Measurements from ENCODE around the gene HOXD13. TPM values are rescaled to one million over a fixed set of nuclear protein-coding genes. Genes with fewer than 3 reads are reported as not detected.

HOXD13 gene
- total RNA-seq, 1 donor from 2014 or later: not detected

DNA sequence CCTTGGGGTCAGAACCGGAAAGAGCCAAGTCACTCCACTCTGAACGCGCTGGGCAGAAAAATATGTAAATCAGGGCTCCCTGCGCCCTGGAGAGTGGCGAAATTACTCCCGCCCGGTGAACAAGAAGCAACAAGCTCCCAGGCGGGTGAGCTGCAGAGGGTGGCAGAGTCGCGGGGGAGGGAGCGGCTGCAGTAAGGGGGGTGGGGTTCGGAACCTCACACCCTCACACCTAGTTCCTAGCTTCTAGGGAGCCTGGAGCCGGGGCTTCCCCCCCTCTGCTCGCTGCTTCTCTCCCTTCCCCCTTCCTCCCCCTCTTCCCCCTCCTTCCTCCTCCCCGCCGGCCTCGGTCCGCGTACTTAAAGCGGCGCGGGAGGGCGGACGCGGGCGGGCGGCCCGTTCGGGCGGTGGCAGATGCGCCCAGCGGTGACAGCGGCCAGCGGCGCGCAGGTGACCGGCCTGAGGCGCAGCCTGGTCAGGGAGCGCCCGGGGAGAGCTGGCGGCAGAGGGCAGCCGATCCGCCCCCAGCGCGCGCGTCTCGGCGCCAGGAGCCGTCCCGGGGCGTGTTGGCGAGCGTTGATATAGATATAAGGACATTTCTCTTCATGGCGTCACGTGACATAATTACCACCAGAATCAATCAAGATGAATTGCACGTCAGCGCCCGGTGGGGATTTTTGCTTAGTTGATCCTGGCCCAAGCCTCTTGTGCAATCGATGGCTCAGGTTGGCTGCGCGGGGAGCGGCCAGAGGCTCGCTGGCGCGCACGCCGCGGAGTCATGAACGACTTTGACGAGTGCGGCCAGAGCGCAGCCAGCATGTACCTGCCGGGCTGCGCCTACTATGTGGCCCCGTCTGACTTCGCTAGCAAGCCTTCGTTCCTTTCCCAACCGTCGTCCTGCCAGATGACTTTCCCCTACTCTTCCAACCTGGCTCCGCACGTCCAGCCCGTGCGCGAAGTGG is 14.3 kb downstream of the HOXD13 start, which contains the start of gene HOXD11:
HOXD11 (plus strand) TSS at position 700 of the 959 bp plus-strand sequence; CDS start at position 776, 76 bp downstream.
- no peak for DNase-seq

DNA sequence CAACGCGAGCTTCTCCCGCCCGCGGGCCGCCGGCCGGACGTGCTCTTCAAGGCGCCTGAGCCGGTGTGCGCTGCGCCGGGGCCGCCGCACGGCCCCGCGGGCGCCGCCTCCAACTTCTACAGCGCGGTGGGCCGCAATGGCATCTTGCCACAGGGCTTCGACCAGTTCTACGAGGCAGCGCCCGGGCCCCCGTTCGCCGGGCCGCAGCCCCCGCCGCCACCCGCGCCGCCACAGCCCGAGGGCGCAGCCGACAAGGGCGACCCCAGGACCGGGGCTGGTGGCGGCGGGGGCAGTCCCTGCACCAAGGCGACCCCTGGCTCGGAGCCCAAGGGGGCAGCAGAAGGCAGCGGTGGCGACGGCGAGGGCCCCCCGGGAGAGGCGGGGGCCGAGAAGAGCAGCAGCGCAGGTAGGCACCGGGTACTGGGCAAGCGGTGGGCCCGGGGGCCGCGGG is 15.2 kb downstream of the HOXD13 start:
- DNase-seq: no peak

DNA sequence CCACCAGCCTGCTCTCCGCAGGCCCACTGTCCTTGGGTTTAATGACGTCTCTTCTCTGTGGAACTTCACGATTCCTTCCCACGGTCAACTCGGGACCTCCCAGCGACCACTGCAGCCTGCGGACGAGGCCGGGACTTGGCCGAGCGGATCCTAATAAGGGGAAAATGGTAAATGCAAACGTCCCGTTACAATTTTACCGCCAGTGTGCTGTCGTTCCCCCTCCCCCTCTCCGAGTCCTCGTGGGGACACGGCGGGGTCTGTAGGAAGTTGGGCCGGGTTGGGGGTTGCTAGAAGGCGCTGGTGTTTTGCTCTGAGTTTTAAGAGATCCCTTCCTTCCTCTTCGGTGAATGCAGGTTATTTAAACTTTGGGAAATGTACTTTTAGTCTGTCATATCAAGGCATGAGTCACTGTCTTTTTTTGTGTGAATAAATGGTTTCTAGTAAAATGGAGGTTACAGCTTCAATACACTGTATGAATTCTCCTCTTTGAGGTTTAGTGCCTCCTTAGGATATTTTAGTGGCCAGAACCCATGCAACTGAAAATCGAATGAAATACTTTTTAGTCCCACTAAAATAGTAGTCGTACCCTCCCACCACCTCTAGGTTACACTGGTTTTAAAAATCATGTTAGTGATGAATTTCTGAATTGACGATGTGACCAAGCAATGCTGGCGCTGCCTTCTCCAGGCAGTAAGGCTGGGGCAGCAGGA is 16.8 kb downstream of the HOXD13 start:
- DNase-seq: no peak

DNA sequence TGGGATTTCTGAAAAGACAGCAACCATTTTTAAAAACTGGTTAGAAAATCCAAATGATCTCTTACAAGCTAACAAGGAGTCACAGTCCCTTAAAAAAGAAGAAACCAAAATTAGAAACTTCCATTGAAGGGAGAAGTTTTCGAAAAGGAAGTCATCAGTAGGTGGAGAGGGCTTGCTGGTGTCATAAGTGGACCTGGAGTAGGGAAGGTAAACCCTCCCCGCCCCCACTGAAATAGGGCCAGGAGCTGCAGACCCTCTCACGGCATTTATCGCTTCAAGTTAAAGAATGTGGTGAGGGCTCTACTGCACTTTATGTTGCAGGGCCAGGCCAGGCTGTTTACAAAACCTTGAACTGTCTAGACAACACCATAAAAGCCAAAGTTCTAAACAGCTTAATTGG is 17.4 kb downstream of the HOXD13 start:
- no peak for DNase-seq

DNA sequence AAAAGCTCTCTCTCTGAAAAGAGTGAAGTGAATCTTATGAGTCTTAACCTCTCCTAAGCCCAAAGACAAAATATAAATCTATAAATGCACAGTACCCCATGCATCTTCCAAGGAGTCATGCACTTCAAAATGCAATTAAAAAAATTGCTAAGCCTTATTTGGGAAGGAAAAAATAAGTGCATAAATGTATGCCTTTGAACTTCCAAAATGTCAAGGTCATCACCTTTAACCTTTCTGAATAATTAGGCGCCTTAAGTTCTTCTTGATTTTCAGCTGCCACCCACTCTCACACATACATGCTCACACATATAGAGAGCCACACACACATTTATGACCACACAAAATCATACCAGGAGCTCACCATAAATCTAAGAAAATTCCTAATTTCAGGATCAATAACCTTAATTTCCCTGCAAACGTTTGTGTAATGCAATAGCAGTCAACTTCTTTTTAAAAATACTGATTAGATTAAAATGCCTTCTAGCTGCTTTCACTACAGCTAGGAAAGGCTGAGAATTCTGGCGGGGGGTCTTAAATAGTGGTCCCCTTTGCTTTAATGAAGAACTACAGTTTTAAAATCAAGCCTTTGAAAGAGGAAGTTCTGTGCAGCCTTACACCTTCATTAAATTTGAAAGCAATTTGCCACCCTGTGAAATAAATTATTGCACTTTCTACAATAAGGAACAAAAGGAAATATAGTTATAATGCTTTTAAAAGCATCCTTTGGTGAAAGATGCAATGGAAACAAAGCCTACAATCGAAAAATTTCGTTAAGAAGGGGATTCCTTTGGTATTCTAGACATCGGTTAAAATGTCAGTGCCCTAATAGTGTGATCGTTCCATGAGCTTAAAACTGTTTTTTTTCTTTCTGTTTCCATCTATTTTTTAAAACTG is 18.1 kb downstream of the HOXD13 start:
- no peak for DNase-seq

DNA sequence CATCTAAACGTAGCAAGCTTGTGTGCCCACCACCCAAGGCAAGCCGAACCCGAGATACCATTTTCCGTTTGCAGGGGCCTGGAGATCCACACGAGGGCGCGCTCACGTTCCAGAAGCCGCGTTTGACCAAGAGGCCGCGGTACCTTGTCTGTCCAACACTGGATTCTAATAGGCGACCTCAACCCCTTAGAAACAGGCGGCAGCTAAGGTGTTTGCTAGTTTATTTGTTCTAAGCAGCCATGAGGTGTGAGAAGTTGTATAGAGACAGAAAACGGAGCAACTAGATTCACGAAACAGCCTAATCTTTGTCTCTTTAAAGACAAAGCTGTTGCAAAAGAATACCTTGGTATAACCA is 18.8 kb downstream of the HOXD13 start:
- DNase-seq: no peak

DNA sequence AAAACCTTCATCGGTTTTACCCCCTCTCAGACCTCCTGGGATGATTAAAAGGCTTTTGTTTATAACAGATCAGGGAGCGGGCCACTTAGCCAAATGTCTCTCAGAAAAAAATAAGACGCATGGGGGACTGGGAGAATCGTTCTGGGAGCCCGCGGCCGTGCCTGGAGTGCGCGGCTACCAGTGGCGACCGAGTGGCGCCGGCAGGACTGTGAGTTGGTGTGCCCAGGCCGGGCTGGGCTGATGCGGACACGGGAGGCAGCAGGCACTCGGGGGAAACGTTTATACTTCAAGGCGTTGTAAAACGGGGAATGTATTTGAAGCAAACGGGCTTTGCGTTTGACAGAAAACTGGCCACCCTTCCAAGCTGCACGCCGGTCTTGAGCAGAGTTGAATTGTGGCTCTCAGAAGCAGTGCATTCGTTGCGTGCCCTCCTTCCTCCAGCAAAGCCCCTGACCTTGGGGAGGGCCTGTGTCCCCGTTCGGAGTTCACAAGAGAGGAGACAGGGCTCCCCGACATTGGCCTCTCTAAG is 19.4 kb downstream of the HOXD13 start:
- no peak for DNase-seq

DNA sequence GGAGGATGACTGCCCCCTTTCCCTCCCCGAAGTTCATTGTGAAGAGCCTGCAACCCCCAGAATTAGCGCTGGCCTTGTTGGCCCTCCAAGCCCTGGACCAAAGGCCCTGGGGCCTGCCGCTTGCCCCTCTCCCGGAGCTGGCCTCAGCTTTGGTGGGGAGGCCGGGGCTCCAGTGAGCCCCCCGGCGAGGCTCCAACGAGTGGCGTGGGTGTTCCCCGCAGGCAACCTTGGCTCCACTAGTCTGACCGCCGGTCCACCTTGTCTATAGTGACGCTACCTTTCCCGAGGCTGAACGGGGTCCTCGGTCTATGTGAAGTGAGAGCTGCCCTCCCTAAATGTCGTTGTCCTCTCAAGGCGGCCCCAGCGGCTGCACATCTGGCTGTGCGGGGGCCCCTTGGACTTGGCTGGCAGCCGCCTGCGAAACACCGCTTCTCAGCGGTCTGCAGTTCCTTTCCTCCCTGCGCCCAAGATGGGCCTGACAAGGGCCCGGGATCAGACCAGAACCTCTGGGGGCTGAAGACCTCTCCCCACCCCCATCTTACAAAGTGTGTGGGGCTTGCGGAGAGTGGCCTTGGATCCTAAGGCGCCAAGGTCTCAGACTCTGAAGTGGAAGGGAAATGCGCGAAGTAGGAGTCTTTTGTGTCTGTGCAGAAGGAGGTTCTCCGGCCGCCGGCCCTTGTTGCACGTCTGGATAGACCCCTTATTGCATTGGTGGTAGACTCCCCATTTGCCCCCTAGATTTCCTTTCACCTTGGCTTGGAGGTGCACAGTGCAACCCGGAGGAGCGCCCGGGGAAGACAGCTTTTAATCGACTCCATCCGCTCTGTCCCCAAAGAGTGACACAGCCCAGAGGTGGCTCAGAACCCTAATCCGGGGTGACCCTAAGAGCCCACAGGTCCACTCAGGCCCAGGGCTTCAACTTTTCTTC is 20.1 kb downstream of the HOXD13 start:
- no peak for DNase-seq

DNA sequence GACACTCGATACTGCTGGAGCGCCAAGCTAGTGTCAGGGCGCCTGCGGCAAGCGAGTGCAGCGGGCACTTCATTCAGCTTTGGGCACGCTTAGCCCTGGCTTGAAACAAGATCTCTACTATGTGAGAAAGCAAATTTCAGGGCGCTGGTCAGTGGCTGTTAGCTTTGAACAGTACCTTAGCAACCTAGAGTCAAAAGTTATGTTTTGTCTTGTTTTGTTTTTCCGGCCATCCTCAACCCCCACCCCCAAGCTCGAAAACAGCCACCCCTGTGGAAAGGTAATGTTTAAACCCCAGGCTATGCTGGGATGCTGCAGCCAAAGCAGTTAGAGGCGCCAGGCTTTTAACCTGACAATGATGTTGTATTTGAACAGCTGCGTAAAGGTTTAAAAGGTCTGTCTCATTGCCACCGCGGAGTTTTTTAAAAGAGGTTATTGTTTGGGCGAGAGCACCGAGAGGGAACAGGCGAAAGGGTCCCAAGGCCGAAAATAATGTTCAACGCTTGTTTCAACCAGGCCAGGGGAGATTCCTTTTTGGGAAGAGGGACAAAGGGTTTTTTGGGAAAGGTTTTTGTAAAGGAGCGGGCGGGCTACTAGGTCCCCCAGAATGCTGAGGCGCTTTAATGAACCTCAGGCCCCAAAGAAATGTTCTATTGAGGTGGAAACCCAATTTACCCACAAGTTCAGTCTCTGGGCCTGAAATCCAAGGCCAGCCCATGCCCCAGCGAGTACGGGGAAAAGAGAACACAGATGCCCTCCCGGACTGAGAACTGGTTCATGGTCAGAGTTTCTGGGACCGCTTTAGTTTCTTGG is 21.8 kb downstream of the HOXD13 start:
- no peak for DNase-seq

DNA sequence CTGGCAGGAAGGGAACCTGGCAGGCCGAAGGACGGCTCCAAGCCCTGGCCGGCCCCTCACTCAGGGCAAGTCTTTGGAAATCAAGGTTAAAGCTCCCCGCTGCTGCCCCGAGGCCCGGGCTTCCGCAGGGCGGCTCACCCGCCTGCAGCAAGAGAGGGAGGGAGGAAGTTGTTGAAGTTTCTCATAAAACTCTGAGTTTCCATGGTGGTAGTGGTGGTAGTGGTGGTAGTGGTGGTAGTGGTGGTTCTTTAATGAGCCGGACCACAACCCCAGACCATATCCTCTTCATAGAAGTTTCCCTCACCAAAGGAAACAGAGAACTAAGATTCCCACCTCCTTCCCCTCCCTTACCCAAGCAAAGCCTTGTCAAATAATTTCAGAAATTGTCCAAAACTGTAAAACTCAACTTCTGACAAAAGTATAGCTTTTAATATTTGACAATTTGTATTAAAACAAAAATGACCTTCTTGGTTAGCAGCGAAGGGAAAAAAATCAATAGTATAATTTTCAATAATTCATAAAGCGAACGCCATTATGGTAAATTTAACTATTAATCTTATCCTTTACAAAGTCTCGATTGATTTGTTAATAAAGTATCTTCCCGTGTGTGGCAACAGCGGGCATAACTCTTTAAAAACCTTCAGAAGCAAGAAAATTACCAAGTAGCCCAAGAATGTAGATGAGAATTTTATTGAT is 22.6 kb downstream of the HOXD13 start:
- DNase-seq: no peak

DNA sequence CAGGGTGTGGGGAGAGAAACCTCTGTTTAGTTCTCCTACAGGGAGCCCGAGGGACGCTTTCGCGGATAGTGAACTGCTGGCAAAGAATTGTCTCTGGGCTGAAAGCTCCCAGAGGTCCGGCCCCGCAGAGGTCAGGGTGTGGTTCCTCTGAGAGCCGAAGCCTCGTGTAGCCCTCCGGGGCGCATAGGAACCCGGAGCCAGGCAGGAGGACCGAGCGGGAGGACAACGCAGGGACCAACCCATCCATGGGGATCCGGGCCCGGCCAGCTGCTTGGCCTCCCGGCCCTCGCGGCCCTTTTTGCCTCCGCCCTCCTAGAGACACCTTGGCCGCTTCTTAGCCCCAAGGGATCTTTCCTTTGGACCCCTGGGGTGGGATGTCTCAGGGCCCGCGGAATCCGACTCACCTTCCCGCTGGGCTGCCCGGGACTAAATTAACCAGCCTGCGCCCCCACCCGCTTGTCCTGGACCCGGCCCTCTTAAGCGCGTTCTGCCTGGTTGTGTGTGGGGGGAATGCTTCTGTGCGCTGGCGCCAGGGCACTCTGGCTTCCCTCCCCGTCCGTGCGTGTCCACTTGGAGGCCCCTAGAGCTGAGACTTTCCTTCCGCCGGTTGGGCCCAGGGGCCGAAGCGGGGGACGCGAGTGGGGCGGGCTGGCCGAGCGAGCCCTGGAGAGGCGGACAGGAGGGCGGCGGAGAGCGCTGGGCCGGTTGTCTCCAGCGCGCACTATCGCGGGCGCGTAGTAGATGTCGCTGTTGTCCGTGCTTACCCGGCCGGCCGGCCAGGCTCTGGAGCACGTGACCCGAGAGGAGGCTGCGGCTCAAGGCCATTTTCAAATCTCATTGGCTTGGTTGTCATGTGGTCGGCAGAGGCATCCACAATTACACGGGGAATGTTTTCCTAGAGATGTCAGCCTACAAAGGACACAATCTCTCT is 23.6 kb downstream of the HOXD13 start, which contains the start of gene HOXD10:
HOXD10 (plus strand) TSS at position 896 of the 931 bp plus-strand sequence. CDS start 56 bp downstream, outside the sequence.
- no peak for DNase-seq

DNA sequence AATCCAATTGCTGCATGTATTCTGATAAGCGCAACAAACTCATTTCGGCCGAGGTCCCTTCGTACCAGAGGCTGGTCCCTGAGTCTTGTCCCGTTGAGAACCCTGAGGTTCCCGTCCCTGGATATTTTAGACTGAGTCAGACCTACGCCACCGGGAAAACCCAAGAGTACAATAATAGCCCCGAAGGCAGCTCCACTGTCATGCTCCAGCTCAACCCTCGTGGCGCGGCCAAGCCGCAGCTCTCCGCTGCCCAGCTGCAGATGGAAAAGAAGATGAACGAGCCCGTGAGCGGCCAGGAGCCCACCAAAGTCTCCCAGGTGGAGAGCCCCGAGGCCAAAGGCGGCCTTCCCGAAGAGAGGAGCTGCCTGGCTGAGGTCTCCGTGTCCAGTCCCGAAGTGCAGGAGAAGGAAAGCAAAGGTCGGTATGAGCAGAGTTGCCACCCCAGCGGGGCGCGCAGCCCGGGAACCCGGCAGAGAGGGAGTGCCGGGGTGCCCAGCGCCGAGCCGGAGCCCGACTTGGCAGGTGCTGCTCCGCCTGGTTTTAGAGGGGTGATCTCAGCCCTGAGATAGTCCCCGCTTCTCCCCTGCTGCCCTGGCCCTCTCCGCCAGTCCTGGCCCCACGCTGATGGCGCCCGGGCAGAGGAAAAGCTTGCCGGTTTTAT is 24.8 kb downstream of the HOXD13 start:
- DNase-seq: no peak

DNA sequence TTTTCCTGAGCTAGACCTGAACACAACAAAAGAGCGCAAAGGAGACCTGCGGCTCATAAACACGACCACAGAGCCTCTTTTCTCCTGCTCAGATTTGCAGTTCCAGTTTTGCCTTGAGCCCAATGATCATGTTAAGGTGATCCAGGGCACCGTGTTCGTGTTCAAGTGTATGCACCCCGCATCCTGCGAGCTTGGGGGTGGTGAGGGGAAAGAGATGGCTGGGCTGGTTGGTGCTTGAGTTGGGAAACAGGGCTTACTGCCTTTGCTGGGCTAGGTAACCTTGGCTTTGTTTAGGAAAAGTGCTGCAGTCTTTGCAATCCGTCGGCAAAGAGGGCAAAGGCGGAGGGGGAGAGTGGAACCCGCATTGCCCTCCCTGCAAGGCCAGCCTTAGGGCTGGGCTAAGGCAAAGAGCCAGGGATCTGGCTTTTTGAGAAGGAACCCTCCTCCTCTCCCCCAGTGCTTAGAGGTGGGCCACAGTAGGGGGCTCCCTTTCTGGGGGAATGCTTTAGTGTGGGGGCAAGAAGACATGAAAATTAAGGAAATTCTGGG is 25.4 kb downstream of the HOXD13 start:
- no peak for DNase-seq

DNA sequence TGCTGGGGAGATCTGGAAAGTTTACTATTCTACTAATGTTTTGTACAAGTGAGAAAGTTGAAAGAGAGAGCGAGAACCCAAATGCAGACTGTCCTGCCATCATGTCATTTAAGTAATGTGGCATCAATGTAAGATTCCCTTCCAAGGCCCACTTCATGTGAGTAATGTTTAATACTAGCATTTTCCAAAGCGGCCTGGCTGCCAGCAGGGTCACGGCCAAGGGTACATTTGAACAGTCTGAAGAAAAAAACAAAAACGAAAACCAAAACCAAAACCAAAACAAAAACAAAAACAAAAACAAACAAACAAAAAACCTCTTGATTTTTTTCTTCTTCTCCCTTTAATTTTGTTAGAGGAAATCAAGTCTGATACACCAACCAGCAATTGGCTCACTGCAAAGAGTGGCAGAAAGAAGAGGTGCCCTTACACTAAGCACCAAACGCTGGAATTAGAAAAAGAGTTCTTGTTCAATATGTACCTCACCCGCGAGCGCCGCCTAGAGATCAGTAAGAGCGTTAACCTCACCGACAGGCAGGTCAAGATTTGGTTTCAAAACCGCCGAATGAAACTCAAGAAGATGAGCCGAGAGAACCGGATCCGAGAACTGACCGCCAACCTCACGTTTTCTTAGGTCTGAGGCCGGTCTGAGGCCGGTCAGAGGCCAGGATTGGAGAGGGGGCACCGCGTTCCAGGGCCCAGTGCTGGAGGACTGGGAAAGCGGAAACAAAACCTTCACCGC is 26.2 kb downstream of the HOXD13 start:
- DNase-seq: no peak

DNA sequence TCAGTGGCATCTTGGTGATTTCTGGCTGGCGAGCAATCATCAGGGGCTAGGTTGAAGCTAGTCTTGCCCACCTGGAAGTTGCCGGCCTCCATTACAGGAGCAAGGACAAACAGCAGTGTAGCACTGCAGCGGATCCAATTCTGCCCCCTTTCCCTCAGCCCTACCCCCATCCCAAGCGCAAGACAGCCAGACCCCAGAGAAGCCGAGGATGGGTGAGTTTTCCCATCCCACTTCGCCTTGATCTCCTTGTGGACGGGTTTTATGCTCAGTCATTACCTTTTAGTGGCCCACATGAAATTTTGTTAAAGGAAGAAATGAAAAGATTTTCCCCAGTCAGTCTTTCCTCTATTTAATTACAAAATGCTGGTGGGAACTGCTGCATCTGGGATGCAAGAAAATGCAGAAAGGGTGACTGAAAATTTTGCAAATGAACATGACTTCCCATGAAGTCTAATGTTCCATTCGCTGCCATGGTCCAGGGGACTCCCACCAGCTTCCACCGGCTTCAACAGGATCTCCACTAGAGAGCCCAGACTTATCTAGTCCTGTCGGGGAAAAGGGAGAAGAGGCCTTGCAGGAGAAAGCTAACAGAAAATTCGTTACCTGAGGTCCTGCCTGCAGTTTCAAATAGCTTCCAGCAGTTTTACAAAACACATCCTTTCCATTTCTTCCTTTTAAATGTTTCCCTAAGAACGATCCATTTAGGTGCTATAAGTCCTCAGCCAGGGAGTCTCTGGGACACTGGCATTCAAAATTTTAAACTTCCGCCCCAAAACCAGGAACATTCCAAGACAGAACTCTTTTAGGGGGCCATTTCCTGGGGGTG is 28.1 kb downstream of the HOXD13 start:
- DNase-seq: no peak
